ENCODE measurements around the gene SYT8.

- TF ChIP-seq POLR2AphosphoS5 (IDR thresholded peaks at IDR 0.05; ENCODE audit: low read depth, low read length) (no peak), POLR2A (IDR thresholded peaks at IDR 0.05; ENCODE audit: low read depth, low read length) (no peak)
Observed at GRCh38 chr11:1843098-1843473, 8.3 kb downstream of the SYT8 start.

Measured in GM12891 (cell line).